Esophagus muscularis mucosa (tissue), 4 donors: Measurements from ENCODE around the gene PDE4D. TPM values are rescaled to one million over a fixed set of nuclear protein-coding genes. Genes with fewer than 3 reads are reported as not detected.

Source experiments
- DNase-seq: peaks from one replicate; pipeline ENCODE4 v3.0.0-alpha.2; 2017; ENCODE audit errors: extremely low spot score
- H3K27ac ChIP-seq, 4 donors: fragments of 200-600 bp; sonication (generic); replicated peaks in 1 of 4; 1 replicate in 3 of 4; 2 replicates in 1 of 4; pipeline ENCODE4 v1.5.1; 2016 to 2019; ENCODE audit warnings: mild to moderate bottlenecking in 1 of 4
- H3K27me3 ChIP-seq, 4 donors: fragments of 200-600 bp; sonication (generic); one replicate each; pipeline versions ENCODE4 v1.5.1 to v1.6.0; 2016 to 2019
- H3K36me3 ChIP-seq, 4 donors: fragments of 200-600 bp; sonication (generic); one replicate each; pipeline ENCODE4 v1.5.1; 2016 to 2019
- H3K4me1 ChIP-seq, 4 donors: fragments of 200-600 bp; sonication (generic); one replicate each; pipeline ENCODE4 v1.5.1; 2016 to 2019
- H3K4me3 ChIP-seq, 4 donors: fragments of 200-600 bp; sonication (generic); 1 replicate in 2 of 4; 2 replicates in 2 of 4; pipeline ENCODE4 v1.5.1; 2016 to 2019; ENCODE audit warnings: mild to moderate bottlenecking in 4 of 4, moderate library complexity in 1 of 4
- H3K9me3 ChIP-seq, 4 donors: fragments of 200-600 bp; sonication (generic); 1 replicate in 3 of 4; 2 replicates in 1 of 4; pipeline ENCODE4 v1.5.1; 2016 to 2019
- EP300 ChIP-seq: sonication (generic); formaldehyde crosslinking; IDR thresholded peaks from one replicate; pipeline ENCODE4 v1.6.1; 2017; ENCODE audit warnings: antibody characterized with exemption
- POLR2A ChIP-seq: fragments of 450-650 bp; IDR thresholded peaks from one replicate; pipeline ENCODE4 v1.6.1; 2017; ENCODE audit warnings: antibody characterized with exemption, moderate library complexity, mild to moderate bottlenecking, low read depth
- POLR2AphosphoS5 ChIP-seq, 2 donors: sonication (generic); formaldehyde crosslinking; IDR thresholded peaks; one replicate each; pipeline ENCODE4 v1.6.1; 2017; ENCODE audit warnings: antibody characterized with exemption in 2 of 2
- WGBS: methylation state at CpG from one replicate; pipeline ENCODE4 v1.1.5; 2018; 5-methylcytosine and 5-hydroxymethylcytosine counted together
- intact Hi-C: fragments of 100-400 bp; cut with DNase I; formaldehyde crosslinking; loops from one replicate; pipeline ENCODE4 v1.15.1; 2023
- total RNA-seq, 4 donors: library from RNA; depleted of rRNA; stranded (reverse); fragments of >200 nt; gene quantifications; one replicate each; pipeline versions ENCODE4 v1.1.0 to v1.2.1, GENCODE V29; 2016
- TF ChIP-seq, protein P1 (sequence below), 3 experiments: fragments of 200-600 bp in 2 of 3; fragments of 450-650 bp in 1 of 3; sonication (generic) in 2 of 3; IDR thresholded peaks; one replicate each; pipeline ENCODE4 v1.5.1; 2017 to 2019; ENCODE audit warnings: antibody characterized with exemption in 3 of 3, mild to moderate bottlenecking in 2 of 3, moderate library complexity in 1 of 3

PDE4D gene
- total RNA-seq, 4 donors from 2014 or later: 39.2 to 87.0 (median 50.2) TPM

- no peaks in the 10 kb centered on the region for H3K9me3 ChIP-seq
- H3K27me3 ChIP-seq: no peaks in the 10 kb centered on the region
- peak overlapping the region in 3 of 4 donors; percentile 8 to 22 (median 22) for H3K4me3 ChIP-seq
- DNase-seq: no peak
- H3K4me1 ChIP-seq: peaks cover 0 to 16% (median 11%) of the 10 kb centered on the region in 4 donors
- 21% methylated on average over 7 of the region's 7 CpGs for WGBS
- H3K27ac ChIP-seq: peak overlapping the region; percentile 38 to 64 (median 58)
- no peaks in the 10 kb centered on the region for H3K36me3 ChIP-seq
- TF ChIP-seq, protein P1, sequence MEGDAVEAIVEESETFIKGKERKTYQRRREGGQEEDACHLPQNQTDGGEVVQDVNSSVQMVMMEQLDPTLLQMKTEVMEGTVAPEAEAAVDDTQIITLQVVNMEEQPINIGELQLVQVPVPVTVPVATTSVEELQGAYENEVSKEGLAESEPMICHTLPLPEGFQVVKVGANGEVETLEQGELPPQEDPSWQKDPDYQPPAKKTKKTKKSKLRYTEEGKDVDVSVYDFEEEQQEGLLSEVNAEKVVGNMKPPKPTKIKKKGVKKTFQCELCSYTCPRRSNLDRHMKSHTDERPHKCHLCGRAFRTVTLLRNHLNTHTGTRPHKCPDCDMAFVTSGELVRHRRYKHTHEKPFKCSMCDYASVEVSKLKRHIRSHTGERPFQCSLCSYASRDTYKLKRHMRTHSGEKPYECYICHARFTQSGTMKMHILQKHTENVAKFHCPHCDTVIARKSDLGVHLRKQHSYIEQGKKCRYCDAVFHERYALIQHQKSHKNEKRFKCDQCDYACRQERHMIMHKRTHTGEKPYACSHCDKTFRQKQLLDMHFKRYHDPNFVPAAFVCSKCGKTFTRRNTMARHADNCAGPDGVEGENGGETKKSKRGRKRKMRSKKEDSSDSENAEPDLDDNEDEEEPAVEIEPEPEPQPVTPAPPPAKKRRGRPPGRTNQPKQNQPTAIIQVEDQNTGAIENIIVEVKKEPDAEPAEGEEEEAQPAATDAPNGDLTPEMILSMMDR (IDR thresholded peaks at IDR 0.05): no peak
- TF ChIP-seq POLR2A (no peak), POLR2AphosphoS5 (IDR thresholded peaks at IDR 0.05) (peak; percentile 66 to 85), EP300 (peak; percentile 68)
- intact Hi-C loops: no loop called here
Measured at GRCh38 chr5:59745415-59745863, 148.1 kb downstream of the PDE4D start.

- TF ChIP-seq, protein P1 (IDR thresholded peaks at IDR 0.05): no peak
- TF ChIP-seq EP300 (no peak), POLR2A (no peak), POLR2AphosphoS5 (IDR thresholded peaks at IDR 0.05) (no peak)
- peaks cover 0 to 16% (median 11%) of the 10 kb centered on the region in 4 donors for H3K4me1 ChIP-seq
- no peaks in the 10 kb centered on the region for H3K27me3 ChIP-seq
- H3K36me3 ChIP-seq: no peaks in the 10 kb centered on the region
- H3K27ac ChIP-seq: peak overlapping the region; percentile 38 to 64 (median 58)
- intact Hi-C loops: no loop called here
- DNase-seq: no peak
- H3K4me3 ChIP-seq: no peak overlapping the region
- H3K9me3 ChIP-seq: no peaks in the 10 kb centered on the region
Measured at GRCh38 chr5:59744531-59744992, 149.0 kb downstream of the PDE4D start.

- no peak for DNase-seq
- intact Hi-C loops: no loop called here
- no peaks in the 10 kb centered on the region for H3K27me3 ChIP-seq
- WGBS: 86% methylated on average over 3 of the region's 3 CpGs
- H3K4me1 ChIP-seq: peaks cover 0 to 16% (median 11%) of the 10 kb centered on the region in 4 donors
- H3K9me3 ChIP-seq: no peaks in the 10 kb centered on the region
- H3K36me3 ChIP-seq: no peaks in the 10 kb centered on the region
- H3K4me3 ChIP-seq: no peak overlapping the region
- no peak overlapping the region for H3K27ac ChIP-seq
- TF ChIP-seq EP300: no peak
Measured at GRCh38 chr5:59741599-59741998, 151.9 kb downstream of the PDE4D start.

GRCh38 chr5:59738024-59738423 lies 155.5 kb downstream of the PDE4D start:
- no peak for DNase-seq
- no peaks in the 10 kb centered on the region for H3K9me3 ChIP-seq
- no peak overlapping the region for H3K4me3 ChIP-seq
- TF ChIP-seq POLR2A: no peak
- TF ChIP-seq POLR2AphosphoS5 (IDR thresholded peaks at IDR 0.05): no peak
- TF ChIP-seq EP300: no peak
- TF ChIP-seq, protein P1 (IDR thresholded peaks at IDR 0.05): no peak
- no peaks in the 10 kb centered on the region for H3K4me1 ChIP-seq
- WGBS: 97% methylated on average over 1 of the region's 1 CpG
- no peaks in the 10 kb centered on the region for H3K27me3 ChIP-seq
- intact Hi-C loops: no loop called here
- H3K36me3 ChIP-seq: no peaks in the 10 kb centered on the region
- H3K27ac ChIP-seq: no peak overlapping the region

GRCh38 chr5:59732806-59733205 lies 160.7 kb downstream of the PDE4D start:
- TF ChIP-seq, protein P1 (IDR thresholded peaks at IDR 0.05): no peak
- no peak for TF ChIP-seq POLR2A
- no peak for TF ChIP-seq EP300
- no peak for TF ChIP-seq POLR2AphosphoS5 (IDR thresholded peaks at IDR 0.05)
- Histone ChIP-seq H3K4me3 (no peak overlapping the region), H3K9me3 (no peaks in the 10 kb centered on the region), H3K27ac (no peak overlapping the region), H3K4me1 (peaks cover 0 to 4% (median 0%) of the 10 kb centered on the region in 4 donors), H3K27me3 (no peaks in the 10 kb centered on the region), H3K36me3 (no peaks in the 10 kb centered on the region)
- no peak for DNase-seq
- intact Hi-C loops: no loop called here
